T47D (cell line): ENCODE results near the gene S100A14.
"Not testable (repeated sequence)": the region's sequence is repeated elsewhere in the genome, so short reads cannot be mapped to it uniquely, and the experiment has no call there.

ENCODE experiments used
- DNase-seq, 2 experiments: peaks; one replicate each; pipeline versions ENCODE4 v3.0.0 to v3.0.0-alpha.2; 2011 to 2012; ENCODE audit warnings: low read depth in 1 of 2, low spot score in 1 of 2
- JUND ChIP-seq: IDR thresholded peaks from 2 replicates; pipeline ENCODE4 v1.6.1; 2012; ENCODE audit warnings: low read depth
- in situ Hi-C: cut with HindIII; loops from 2 replicates; pipeline ENCODE4 v1.10.0; 2016; ENCODE audit warnings: low sequenced_read_pairs, low pct_unique_long_range_greater_than_20kb

Gene S100A14

GRCh38 chr1:153608742-153609584 lies 7.2 kb downstream of the S100A14 start:
- DNase-seq, result peak; percentile 85 to 93
- in situ Hi-C loops, result no loop called here

GRCh38 chr1:153608089-153608682 lies 7.9 kb downstream of the S100A14 start:
- in situ Hi-C loops, result no loop called here

More at GRCh38 chr1:153608742-153609584, 7.2 kb downstream of the S100A14 start:
- TF ChIP-seq JUND, result no peak

GRCh38 chr1:153607381-153607780 lies 8.7 kb downstream of the S100A14 start:
- TF ChIP-seq JUND, result no peak
- in situ Hi-C loops, result no loop called here
- DNase-seq, result no peak

More at GRCh38 chr1:153608089-153608682, 7.9 kb downstream of the S100A14 start:
- TF ChIP-seq JUND, result no peak
- peak; percentile 77 to 97 for DNase-seq

GRCh38 chr1:153606194-153606593 lies 9.9 kb downstream of the S100A14 start:
- in situ Hi-C loops, result no loop called here
- DNase-seq, result no peak
- no peak for TF ChIP-seq JUND

GRCh38 chr1:153602749-153603148 lies 13.4 kb downstream of the S100A14 start:
- no peak for DNase-seq
- in situ Hi-C loops, result no loop called here
- no peak for TF ChIP-seq JUND

GRCh38 chr1:153599847-153600246 lies 16.3 kb downstream of the S100A14 start:
- in situ Hi-C loops, result no loop called here
- no peak for TF ChIP-seq JUND

GRCh38 chr1:153598309-153599172 lies 17.6 kb downstream of the S100A14 start:
- DNase-seq, result no peak
- in situ Hi-C loops, result no loop called here
- no peak for TF ChIP-seq JUND

More at GRCh38 chr1:153599847-153600246, 16.3 kb downstream of the S100A14 start:
- DNase-seq, result no peak

GRCh38 chr1:153597206-153597605 lies 18.9 kb downstream of the S100A14 start:
- no peak for TF ChIP-seq JUND
- no peak for DNase-seq
- in situ Hi-C loops, result no loop called here

- DNase-seq, result no peak
- TF ChIP-seq JUND, result no peak
- in situ Hi-C loops, result no loop called here
Measured at GRCh38 chr1:153592748-153593147, 23.4 kb downstream of the S100A14 start.

GRCh38 chr1:153588482-153588881 lies 27.6 kb downstream of the S100A14 start:
- in situ Hi-C loops, result no loop called here
- no peak for DNase-seq
- no peak for TF ChIP-seq JUND

- in situ Hi-C loops, DNase-seq: not testable (repeated sequence)
Measured at GRCh38 chr1:153588033-153588432, 28.1 kb downstream of the S100A14 start.

GRCh38 chr1:153587314-153587713 lies 28.8 kb downstream of the S100A14 start:
- no peak for DNase-seq
- no peak for TF ChIP-seq JUND
- in situ Hi-C loops, result no loop called here
